NCI-H524 treated with DMSO at 0.1 percent for 48 hours (cell line): Measurements from ENCODE around the gene CD69.
"Not testable (repeated sequence)": the region's sequence is repeated elsewhere in the genome, so short reads cannot be mapped to it uniquely, and the experiment has no call there.

ENCODE experiments used
- DNase-seq: peaks from one replicate; lab custom pipeline; 2025; lab: John Stamatoyannopoulos, UW

CD69 gene

GRCh38 chr12:9718968-9719367, 41.7 kb downstream of the CD69 start:
- no peak for DNase-seq

DNA sequence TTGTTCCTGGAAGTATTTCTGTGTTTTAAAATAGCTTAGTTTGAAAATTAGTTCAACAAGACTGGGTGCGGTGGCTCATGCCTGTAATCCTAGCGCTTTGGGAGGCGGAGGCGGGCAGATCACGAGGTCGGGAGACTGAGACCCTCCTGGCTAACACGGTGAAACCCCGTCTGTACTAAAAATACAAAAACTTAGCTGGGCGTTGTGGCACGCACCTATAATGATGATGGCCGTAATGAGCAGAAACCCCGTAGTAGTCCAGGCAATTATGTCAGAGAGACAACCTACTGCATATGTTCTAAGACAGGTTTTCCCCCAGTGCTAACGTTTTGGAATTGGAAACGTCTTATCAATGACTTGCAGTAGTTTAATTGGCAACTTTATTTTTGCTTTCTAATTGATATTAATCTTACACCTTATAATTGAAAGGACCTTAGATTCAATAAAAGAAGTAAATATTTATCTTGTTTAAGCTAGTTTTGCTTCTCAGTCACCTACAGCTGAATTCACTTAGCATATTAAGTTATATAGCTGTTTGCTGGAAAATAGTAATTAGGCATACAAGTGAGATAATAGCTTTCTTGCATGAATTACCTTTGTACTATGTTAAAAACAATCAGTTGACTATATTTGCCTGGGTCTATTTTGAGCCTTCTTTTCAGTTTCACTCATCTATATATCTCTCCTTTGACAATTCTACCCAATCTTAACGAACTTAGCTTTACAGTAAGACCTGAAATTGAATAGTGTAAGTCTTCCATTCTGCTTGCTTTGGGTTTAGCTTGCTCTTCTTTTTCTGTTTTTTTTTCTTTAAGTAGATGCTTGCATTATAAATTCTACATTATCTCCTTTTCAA, 43.4 kb downstream of the CD69 start:
- no peak for DNase-seq

GRCh38 chr12:9713032-9713558, 47.6 kb downstream of the CD69 start:
- not testable (repeated sequence) for DNase-seq

DNA sequence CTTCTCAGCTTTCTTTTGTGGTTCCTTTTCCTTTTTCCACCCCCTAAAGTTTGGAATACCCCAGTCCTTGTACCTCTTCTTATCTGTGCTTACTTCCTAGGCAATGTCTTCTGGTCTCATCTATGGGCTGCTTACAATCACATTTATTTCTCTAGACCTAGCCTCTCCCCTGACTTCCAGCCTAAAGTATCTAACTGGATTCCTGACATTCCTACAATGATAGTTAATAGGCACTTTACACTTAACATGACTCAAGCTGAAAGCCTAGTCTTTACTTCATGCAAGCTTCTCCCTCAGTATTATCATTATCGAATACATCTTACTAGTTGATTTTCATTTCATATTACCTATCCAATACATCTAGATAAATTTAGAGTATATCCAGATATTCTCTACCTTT, 49.0 kb downstream of the CD69 start:
- DNase-seq, result no peak

GRCh38 chr12:9710584-9711375, 49.9 kb downstream of the CD69 start:
- DNase-seq, result no peak

DNA sequence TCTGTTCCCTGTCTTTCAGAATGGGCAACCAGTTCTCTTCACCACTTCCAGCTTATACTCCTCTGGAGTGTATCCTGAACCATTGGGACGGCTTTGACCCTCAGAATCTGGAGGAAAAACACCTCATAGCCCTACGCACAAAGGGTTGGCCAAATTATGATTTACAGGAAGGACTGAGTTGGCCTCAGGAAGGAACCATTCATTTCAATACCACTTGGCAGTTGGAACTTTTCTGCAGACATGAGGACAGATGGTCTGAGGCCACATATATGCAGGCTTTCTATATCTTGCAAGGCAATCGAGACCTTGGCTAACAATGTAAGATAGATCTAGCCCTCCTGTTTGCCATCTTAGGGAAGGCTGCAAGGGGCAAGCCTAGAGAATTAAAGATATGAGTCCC, 51.8 kb downstream of the CD69 start:
- DNase-seq, result no peak

DNA sequence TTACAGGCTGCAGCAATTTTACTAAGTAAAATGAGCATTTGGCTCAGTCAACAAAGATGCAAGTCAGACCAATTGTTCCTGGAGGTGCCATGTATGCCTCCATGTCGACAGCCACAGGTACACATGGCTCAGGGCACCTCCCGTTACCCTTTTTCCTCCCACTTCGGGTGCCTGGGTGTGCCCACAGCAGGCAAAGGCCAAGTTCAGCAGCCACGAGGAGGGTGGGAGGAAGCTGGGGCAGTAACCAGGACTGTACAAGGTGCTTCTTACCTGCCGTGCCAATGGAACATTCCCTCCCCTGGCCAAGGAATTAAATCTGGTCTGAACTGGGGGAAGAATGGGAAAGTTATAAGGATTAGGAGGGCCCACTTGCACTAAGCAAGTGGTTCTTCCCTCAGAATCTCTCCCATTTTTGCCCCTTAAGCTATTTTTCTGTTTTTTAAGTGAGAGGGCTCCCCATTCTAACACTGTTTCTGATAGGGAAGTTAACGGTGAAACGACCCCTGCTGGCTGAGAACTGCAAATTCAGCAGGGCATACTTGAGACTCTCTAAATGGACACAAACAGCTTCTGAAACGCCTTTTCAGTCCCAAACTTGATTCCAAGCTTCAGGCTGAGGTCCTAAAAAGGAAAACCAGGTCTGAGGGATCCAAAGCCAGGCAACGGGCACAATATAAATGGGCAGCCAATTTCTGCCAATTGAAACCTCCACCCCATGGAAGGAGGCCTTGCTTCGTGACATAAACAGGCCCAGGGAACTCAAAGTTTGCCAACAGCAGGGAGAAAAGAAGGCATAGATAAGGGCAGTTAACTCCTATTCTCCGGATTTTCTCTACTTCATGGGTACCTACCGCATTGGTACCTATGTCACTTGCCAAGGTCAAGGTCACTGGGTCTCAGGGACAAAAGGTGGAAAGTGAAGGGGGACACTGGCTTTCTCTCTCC, 52.6 kb downstream of the CD69 start:
- no peak for DNase-seq

- DNase-seq, result no peak
These were observed 53.3 kb downstream of the CD69 start for GRCh38 chr12:9707356-9707755.

GRCh38 chr12:9706086-9706685, 54.5 kb downstream of the CD69 start:
- DNase-seq, result no peak

DNA sequence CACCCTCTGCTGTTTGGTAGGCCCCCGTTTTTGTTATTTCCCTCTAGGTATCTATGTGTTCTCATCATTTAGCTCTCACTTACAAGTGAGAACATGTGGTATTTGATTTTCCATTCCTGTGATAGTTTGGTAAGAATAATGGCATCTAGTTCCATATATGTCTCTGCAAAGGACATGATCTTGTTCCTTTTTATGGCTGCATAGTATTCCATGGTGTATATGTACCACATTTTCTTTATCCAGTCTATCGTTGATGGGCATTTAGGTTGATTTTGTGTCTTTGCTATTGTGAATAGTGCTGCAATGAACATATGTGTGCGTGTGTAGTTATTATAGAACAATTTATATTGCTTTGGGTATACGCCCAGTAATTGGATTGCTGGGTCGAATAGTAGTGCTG, 56.1 kb downstream of the CD69 start:
- not testable (repeated sequence) for DNase-seq
